ENCODE measurements around the gene CYP2S1. TPM values are rescaled to one million over a fixed set of nuclear protein-coding genes. Genes with fewer than 3 reads are reported as not detected.

Gene CYP2S1
- total and polyA plus RNA-seq, 10 donors: 0.62 to 22.4 (median 4.4) TPM

DNA sequence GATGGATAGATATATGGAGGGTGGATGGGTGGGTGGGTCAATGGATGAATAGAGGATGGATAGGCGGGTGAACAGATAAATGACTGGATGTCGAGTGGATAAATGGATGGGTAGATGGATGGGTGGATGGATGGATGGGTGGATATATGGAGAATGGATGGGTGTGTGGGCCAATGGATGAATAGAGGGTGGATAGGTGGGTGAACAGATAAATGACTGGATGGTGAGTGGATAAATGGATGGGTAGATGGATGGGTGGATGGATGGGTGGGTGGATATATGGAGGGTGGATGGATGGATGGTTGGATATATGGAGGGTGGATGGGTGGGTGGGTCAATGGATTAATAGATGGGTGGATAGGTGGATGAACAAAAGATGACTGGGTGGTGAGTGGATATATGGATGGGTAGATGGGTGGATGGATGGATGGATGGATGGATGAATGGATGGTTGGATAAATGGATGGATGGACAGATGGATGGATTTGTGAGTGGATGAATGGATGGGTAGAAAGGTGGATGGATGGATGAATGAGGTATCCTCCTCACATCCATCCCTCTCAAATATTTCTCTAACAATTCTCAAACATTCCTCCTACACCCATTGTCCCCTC, 47.0 kb downstream of the CYP2S1 start:
- Histone ChIP-seq H3K4me1 (no peaks in the 10 kb centered on the region), H3K27me3 (replicated peaks in 1 of 7) (no peaks in the 10 kb centered on the region), H3K4me3 (no peak overlapping the region), H3K27ac (no peak overlapping the region), H3K36me3 (peaks cover 0 to 67% (median 0%) of the 10 kb centered on the region in 6 donors), H3K9me3 (no peaks in the 10 kb centered on the region)
- TF ChIP-seq POLR2AphosphoS5 (IDR thresholded peaks at IDR 0.05): no peak
- TF ChIP-seq, protein P1, sequence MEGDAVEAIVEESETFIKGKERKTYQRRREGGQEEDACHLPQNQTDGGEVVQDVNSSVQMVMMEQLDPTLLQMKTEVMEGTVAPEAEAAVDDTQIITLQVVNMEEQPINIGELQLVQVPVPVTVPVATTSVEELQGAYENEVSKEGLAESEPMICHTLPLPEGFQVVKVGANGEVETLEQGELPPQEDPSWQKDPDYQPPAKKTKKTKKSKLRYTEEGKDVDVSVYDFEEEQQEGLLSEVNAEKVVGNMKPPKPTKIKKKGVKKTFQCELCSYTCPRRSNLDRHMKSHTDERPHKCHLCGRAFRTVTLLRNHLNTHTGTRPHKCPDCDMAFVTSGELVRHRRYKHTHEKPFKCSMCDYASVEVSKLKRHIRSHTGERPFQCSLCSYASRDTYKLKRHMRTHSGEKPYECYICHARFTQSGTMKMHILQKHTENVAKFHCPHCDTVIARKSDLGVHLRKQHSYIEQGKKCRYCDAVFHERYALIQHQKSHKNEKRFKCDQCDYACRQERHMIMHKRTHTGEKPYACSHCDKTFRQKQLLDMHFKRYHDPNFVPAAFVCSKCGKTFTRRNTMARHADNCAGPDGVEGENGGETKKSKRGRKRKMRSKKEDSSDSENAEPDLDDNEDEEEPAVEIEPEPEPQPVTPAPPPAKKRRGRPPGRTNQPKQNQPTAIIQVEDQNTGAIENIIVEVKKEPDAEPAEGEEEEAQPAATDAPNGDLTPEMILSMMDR (IDR thresholded peaks at IDR 0.05 in 8 of 11, conservative IDR thresholded peaks at IDR 0.05 in 3 of 11): no peak
- no peak for TF ChIP-seq POLR2A (IDR thresholded peaks at IDR 0.05)
- WGBS, 5 donors: 60 to 97% (median 88%) methylated on average over 2 of the region's 2 CpGs
- no peak for DNase-seq
- intact Hi-C loops (cut with DNase I; ENCODE audit: low total_unique reads): no loop called here

DNA sequence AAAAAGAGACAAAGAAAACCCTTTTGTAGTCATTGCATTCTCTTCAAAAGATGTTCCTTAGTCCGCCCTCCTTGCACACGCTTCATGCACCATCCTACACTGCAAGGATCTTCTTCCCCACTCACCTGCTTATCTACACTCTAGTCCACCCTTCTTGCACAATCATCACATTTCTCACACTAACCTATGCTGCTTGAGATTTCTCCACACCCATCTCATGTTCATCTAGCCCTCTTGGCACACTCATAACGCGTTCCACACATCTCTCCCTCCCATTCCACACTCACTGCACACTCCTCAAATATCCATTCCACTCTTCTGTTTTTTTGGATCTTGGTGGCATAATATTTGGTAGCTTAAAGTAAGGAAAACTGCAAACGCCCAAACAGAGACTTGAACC, 48.8 kb downstream of the CYP2S1 start:
- Histone ChIP-seq H3K36me3 (peaks cover 0 to 83% (median 0%) of the 10 kb centered on the region in 6 donors), H3K9me3 (no peaks in the 10 kb centered on the region), H3K27ac (no peak overlapping the region), H3K27me3 (replicated peaks in 1 of 7) (no peaks in the 10 kb centered on the region), H3K4me1 (no peaks in the 10 kb centered on the region), H3K4me3 (no peak overlapping the region)
- TF ChIP-seq POLR2A (IDR thresholded peaks at IDR 0.05) (no peak), POLR2AphosphoS5 (IDR thresholded peaks at IDR 0.05) (no peak)
- intact Hi-C loops (cut with DNase I; ENCODE audit: low total_unique reads): no loop called here
- 73 to 89% (median 83%) methylated on average over 5 of the region's 5 CpGs for WGBS, 5 donors
- DNase-seq: no peak

DNA sequence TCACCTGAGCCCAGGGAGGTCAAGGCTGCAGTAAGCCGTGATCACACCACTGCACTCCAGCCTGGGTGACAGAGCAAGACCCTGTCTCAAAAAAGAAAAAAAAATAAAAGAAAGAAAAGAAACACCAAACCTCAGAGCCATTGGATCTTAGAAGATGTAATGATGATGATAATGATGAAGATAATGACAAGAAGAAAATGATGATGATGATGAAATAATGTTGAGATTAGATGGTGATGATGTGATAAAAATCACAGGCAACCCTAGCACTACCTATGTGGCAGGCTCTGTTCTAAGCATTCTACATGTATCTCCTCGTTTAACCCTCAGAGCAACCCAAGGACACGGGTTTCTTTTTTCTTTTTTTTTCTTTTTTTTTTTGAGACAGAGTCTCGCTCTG, 51.1 kb downstream of the CYP2S1 start:
- DNase-seq: no peak
- WGBS, 5 donors: 73 to 85% (median 78%) methylated on average over 4 of the region's 4 CpGs
- intact Hi-C loops (cut with DNase I; ENCODE audit: low total_unique reads): no loop called here
- Histone ChIP-seq H3K4me3 (no peak overlapping the region), H3K9me3 (no peaks in the 10 kb centered on the region), H3K27me3 (replicated peaks in 1 of 7) (no peaks in the 10 kb centered on the region), H3K4me1 (no peaks in the 10 kb centered on the region), H3K36me3 (peaks cover 0 to 83% (median 0%) of the 10 kb centered on the region in 6 donors), H3K27ac (no peak overlapping the region)
- TF ChIP-seq POLR2A (IDR thresholded peaks at IDR 0.05) (no peak), POLR2AphosphoS5 (IDR thresholded peaks at IDR 0.05) (no peak)
- TF ChIP-seq, protein P1 (IDR thresholded peaks at IDR 0.05 in 8 of 11, conservative IDR thresholded peaks at IDR 0.05 in 3 of 11): no peak

DNA sequence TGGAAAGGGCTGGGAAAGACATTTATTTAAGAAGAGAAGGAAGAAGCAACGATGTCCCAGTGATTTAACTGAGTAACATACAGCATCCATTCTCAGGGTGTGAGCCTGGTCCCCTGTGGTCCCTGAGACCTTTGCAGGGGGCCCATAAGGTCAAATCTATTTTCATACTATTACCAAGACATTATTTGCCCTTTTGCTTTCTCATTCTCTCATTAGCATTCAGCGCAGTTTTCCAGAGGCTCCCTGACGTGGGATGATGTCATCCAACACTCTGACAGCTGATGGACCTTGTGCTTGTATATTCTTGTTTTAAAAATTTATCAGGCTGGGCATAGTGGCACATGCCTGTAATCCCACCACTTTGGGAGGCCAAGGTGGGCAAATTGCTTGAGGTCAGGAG, 52.8 kb downstream of the CYP2S1 start:
- TF ChIP-seq, protein P1 (IDR thresholded peaks at IDR 0.05 in 8 of 11, conservative IDR thresholded peaks at IDR 0.05 in 3 of 11): no peak
- no peak for TF ChIP-seq POLR2AphosphoS5 (IDR thresholded peaks at IDR 0.05)
- no peak for TF ChIP-seq POLR2A (IDR thresholded peaks at IDR 0.05)
- Histone ChIP-seq H3K36me3 (peaks cover 0 to 86% (median 0%) of the 10 kb centered on the region in 6 donors), H3K27ac (no peak overlapping the region), H3K27me3 (replicated peaks in 1 of 7) (peaks cover 0 to 2% (median 0%) of the 10 kb centered on the region in 7 donors), H3K4me3 (no peak overlapping the region), H3K4me1 (no peaks in the 10 kb centered on the region), H3K9me3 (no peaks in the 10 kb centered on the region)
- WGBS, 5 donors: 78 to 92% (median 85%) methylated on average over 3 of the region's 3 CpGs
- DNase-seq: no peak
- intact Hi-C loops (cut with DNase I; ENCODE audit: low total_unique reads): no loop called here
